Measurements from ENCODE around the gene CCDC85C.

CCDC85C gene

GRCh38 chr14:99473458-99473857 is 130.5 kb downstream of the CCDC85C start:
- DNase-seq (ENCODE audit: low read depth, low spot score), result no peak

DNA sequence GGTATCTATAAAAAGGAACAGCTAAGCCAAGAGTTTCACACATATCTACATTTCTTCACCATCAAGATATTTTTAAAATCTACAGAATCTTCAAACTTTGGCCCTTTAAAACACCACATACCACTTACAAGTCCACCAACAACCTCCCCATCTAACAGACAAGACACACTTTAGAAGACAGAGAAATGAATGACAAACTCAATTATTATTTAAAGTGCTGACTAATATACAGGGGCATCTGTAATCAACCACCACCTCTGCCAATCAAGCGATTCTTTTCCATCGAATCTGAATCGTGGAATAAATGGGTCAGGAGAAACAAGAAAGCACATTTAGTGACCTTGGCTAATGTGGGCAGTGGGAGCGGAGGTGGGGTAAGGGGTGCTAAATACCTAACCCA is 131.1 kb downstream of the CCDC85C start:
- DNase-seq (ENCODE audit: low read depth, low spot score), result no peak

GRCh38 chr14:99471731-99472130 is 132.3 kb downstream of the CCDC85C start:
- no peak for DNase-seq (ENCODE audit: low read depth, low spot score)

- DNase-seq (ENCODE audit: low read depth, low spot score), result no peak
These were observed 135.0 kb downstream of the CCDC85C start for GRCh38 chr14:99468836-99469592.

GRCh38 chr14:99468081-99468480 is 135.9 kb downstream of the CCDC85C start:
- no peak for DNase-seq (ENCODE audit: low read depth, low spot score)

GRCh38 chr14:99467336-99468078 is 136.5 kb downstream of the CCDC85C start:
- no peak for DNase-seq (ENCODE audit: low read depth, low spot score)

DNA sequence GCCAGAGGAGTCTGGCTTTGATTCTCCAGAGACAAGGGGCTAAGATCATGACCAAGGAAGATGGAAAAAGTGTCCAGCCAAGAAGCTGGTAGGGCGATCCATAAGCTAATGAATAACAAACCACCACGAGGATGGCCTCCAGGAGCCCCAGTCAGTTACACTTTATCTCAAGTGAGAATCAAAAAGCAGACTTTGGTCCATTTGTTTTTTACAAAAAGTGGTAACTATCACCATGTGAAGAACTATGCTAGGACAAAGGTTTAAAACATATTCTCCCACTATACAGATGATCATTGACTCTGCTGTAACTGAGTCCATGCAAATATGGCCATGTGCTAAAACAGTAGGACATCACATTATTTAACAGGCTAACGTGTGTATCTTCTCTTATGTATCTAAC is 137.2 kb downstream of the CCDC85C start:
- no peak for DNase-seq (ENCODE audit: low read depth, low spot score)

GRCh38 chr14:99465288-99465687 is 138.7 kb downstream of the CCDC85C start:
- DNase-seq (ENCODE audit: low read depth, low spot score), result no peak

DNA sequence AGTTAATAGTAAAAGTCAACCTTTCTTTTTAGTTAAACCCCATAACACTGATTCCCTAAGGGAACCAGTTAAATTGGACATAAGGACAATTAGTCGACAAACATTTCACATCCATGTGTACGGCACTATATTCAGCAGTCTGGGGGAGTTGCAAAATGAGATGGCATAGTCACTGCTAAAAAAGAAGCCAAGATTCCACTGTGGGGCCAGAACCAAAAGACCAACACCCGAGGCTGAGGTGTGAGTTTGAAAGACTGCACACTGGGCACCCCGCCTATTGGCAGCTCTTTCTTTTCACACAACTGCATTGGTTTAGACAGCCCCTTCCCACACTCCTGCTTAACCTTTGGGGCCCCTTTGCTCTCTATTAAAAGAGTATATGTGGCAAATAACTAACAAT is 140.0 kb downstream of the CCDC85C start:
- DNase-seq (ENCODE audit: low read depth, low spot score), result no peak

- no peak for DNase-seq (ENCODE audit: low read depth, low spot score)
These were observed 141.8 kb downstream of the CCDC85C start for GRCh38 chr14:99462210-99462609.

GRCh38 chr14:99461411-99462085 is 142.5 kb downstream of the CCDC85C start:
- DNase-seq (ENCODE audit: low read depth, low spot score), result no peak

GRCh38 chr14:99460793-99461192 is 143.2 kb downstream of the CCDC85C start:
- DNase-seq (ENCODE audit: low read depth, low spot score), result no peak

- no peak for DNase-seq (ENCODE audit: low read depth, low spot score)
These were observed 144.4 kb downstream of the CCDC85C start for GRCh38 chr14:99459481-99460100.

- DNase-seq (ENCODE audit: low read depth, low spot score), result no peak
These were observed 149.8 kb downstream of the CCDC85C start for GRCh38 chr14:99454246-99454645.

DNA sequence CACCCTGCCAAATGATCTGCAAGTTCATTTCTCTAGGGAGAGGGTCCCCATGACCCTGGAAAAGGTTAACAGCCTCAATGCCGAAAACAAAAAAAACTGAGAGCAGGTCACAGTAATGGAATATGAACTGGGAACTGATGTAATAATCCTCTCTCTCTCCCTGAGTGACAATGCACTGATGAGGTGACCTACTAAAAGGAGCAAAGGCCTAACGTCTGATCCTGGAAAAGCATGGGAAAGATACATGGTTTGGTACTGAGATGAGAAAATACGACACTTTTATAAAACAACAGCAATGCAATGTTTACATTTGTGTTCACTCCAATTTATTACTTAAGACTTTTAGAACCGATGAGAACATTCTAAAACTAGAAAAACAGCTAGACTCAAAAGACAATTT is 151.0 kb downstream of the CCDC85C start:
- DNase-seq (ENCODE audit: low read depth, low spot score), result no peak

DNA sequence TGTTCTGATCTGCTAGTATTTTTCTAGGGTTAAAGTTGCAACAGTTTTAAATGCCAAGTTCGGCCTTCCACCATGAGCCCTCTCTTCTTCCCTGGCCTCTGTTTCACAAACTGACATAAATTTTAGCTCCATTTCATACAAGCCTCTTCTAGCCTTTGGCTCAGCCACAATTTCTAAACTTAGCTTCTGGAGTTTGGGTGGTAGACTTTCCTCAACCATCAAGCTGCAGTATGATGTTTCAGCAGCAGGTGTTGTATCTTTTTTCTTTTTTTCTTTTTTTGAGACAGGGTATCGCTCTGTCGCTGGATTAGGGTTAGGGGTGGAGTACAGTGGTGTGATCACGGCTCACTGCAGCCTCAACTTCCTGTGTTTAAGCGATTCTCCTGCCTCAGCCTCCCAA is 152.8 kb downstream of the CCDC85C start:
- no peak for DNase-seq (ENCODE audit: low read depth, low spot score)

DNA sequence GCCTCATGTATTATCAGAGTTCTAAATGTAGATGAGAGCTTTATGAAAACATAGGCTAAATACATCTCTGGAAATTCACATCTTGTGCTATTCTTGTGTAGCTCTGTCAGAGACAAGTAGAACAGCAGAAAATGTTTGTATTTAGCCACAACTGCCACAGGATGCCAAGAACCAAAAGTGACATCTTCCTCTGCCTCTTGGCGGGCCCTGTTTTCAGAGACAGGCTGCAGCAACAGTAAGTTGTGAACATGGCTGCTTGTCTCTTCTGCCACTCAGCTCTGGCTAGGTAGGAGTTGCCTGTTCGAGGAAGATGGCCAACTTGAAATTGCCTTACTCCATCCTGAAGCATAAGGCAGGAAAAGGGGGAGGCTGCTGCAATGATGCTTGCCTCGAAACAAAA is 153.7 kb downstream of the CCDC85C start:
- no peak for DNase-seq (ENCODE audit: low read depth, low spot score)

All from smooth muscle cell of the brain vasculature (primary cell).